ENCODE measurements around the gene CETP.

GRCh38 chr16:56985288-56985961 lies 23.7 kb downstream of the CETP start:
- TF ChIP-seq, protein P1, sequence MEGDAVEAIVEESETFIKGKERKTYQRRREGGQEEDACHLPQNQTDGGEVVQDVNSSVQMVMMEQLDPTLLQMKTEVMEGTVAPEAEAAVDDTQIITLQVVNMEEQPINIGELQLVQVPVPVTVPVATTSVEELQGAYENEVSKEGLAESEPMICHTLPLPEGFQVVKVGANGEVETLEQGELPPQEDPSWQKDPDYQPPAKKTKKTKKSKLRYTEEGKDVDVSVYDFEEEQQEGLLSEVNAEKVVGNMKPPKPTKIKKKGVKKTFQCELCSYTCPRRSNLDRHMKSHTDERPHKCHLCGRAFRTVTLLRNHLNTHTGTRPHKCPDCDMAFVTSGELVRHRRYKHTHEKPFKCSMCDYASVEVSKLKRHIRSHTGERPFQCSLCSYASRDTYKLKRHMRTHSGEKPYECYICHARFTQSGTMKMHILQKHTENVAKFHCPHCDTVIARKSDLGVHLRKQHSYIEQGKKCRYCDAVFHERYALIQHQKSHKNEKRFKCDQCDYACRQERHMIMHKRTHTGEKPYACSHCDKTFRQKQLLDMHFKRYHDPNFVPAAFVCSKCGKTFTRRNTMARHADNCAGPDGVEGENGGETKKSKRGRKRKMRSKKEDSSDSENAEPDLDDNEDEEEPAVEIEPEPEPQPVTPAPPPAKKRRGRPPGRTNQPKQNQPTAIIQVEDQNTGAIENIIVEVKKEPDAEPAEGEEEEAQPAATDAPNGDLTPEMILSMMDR (IDR thresholded peaks at IDR 0.05) = no peak
- no peak for TF ChIP-seq POLR2A (IDR thresholded peaks at IDR 0.05)
